Stimulated activated CD8-positive, alpha-beta memory T cell treated with anti-CD3 and anti-CD28 coated beads, Interleukin-15, amount 100 ng/mL, for 4 hours (primary cell): ENCODE data around the gene ENPEP.

Source experiments
- DNase-seq, 2 donors: peaks; one replicate each; pipeline ENCODE4 v3.0.0-alpha.2; 2020; ENCODE audit warnings: low read depth in 2 of 2

The ENPEP gene

DNA sequence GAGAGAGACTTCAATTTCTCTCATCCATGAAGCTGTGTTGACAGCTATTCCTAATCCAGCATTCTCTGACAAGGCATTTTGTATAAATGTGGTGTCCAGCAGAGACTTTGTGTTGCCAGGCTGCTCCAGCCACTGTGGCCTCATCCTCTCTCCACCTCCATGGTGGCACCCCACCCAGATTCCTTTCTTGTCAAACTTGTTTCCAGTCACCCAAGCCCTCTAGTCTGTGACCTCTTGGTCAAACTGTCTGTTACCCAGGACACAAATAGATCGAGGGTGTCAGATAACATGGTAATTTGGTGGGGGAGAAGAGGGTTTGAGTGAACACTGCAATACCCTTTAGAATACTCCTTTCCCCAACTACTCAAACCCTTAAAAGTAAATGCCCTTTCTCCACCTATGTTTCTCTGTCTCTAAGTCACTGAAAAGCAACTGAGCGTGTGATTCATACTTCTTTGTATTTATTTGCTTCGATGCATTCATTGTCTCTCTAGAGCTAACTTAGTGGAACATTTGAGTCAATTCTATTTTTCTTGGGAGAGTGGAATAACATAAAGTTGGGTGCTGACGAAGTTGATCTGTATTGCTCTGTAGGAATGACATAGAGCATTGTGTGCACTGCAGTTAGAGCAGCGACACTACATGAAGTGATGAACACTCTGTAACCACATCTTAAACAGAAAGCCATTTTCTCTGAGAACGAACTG lies 133.2 kb downstream of the ENPEP start:
- no peak for DNase-seq

DNA sequence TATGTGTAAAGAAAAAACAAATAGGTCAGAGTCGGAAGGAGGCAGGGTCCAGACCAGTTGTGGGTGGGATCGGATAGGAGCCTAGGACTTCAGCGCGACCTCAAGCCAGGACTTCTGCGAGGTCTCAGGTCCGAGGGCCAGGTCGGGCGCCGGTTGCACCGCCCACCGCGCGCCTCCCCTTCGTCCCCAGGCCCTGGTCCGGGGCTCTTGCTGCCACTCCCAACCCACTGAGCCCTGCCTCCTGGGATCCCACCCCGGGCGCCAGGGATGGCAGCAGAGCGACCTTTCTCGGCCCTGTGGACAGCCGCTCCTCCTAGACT lies 134.6 kb downstream of the ENPEP start:
- DNase-seq = no peak

DNA sequence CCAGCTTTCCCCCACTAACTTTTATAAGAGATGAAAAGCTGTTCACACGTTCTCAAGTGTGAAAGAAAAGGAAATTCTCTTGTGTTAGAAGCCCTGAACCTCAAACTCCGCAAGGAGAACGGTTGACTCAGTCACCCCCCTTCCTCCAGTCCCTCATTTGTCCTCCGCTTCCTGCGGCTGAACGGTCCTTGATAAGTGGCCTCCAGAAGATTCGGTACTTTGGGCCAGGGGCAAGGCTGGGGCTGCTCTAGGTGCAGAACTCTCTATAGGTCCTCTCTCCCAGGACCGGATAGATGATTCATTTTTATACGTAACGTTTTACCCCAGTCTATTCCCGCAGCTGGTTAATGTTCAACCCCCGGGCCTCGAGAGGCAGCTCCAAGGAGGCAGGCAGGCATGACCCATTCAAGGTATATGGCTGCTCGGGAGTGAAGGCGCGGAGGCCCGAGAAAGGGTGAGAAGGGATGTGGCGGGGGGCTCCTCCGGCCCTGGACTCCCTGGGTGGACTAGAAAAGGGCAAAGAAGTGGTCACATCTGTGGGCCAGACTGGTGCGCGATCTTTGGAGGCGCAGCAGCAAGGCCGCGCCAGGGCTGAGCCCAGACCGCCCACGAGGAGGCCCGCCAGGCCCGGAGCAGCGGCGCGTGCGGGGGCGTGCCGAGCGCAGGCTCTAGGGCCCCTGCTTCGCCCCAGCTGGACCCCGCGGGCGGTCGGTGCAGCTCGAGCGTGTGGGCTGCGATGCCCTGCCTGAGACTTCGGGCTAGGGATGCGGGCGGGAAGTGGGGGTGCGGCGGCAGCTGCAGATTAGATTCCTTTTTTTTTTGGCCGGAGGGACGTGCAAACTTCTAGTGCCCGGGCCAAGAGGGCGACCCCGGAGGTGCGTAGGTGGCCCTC lies 135.2 kb downstream of the ENPEP start:
- no peak for DNase-seq

DNA sequence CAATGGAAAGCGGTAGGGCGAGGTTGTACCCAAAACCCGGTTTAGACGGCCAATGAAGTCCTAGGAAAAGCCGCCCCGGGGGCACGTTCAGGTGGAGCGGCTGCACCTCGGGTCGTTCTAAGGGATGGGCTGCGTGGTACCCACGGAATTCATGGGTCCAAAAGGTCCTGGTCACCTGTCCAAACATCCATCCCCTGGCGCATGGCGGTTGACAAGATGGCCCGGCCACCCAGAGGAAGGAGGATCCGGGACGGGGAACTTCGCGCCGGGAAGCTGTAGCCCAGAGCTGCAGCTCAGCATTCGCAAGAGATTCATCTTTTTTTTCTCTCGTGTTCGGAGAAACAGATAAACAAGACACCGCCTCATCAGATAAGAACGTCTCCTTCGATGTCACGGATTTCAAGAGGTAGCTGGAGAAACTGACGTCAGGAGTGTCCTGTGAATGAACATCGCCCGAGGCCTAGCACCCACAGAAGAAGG lies 136.1 kb downstream of the ENPEP start:
- DNase-seq = no peak

DNA sequence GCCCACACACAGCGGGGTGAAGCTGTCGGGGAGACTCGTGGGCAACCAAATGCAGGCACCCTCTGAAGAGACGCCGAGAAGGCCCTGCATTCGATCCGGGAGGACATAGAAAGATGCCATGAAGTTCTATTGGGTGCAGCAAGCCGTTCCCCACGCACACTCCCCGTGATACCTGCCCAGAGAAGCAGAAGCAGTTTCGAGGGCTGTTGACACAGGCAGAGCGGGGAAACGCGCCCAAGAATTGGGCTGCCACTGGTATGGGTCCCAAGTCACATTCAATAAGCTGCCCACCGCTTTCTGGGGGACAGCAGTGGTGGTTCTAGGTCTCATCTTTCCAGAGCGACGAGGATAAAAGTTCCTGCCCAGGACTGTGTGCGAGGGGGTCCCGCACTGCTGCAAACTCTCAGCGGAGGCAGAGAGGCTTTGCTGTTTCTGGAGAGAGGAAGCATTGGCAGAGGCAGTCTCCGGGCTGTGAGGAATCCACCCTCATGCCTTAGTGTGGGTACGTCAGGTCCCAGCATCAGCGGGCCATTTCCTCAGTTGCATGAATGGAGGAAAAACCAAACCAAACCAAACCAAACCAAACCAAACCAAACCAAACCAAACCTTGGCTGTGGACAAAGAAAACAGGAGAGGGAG lies 136.8 kb downstream of the ENPEP start:
- DNase-seq = no peak

DNA sequence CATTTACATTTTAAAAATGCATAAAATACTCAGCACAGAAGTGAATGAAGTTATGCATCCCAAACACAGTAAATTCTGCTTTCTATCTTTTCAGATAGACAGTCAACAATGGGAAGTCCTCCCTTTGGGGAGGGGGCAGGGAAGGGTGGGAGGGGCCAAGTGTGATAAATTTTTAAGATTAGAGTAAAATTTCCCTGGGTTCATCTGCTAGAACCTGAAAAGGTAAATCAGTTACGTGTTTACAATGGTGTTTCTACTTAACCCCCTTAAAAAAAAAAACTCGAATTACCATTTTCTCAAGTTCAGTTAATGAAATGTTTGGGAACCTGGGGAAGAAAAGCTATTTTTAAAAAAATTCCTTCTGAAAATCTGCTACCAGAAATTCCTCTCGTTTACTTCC lies 137.8 kb downstream of the ENPEP start:
- DNase-seq = no peak

DNA sequence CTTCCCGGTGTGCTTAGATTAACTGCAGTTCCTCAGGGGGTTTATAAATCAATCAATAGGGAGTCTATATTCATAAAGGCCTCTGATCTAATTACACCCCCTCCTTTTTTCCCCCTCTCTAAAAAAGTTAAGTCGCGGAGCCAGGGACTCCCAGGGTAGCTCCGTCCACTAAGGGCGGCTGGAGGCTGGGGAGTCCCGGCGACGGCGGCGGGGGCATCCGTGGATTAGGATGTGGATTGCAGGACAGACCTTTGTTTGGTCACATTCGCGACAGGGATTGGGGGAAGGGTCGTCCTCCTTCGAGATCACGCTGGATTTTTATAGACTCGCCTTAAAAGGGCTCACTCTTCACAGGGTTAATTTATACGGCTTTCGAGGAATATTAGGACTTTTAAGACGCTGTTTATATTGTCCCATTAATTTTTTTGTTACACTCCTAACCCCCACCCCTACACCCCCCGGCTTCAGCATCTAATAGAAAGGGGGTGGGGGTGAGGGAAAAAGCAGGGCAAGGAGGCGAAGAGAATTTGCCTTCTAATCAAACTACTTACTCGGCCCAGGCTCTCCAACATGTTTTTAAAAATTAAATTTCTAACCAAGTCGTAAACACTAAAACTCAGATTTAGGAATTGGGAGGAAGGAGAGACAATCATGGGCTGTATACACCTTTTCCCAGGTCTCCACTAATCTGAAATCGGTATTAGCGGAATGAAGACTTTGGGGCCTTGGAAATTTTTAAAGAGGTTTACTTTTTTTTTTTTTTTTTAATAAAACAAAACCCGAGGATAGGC lies 138.4 kb downstream of the ENPEP start:
- DNase-seq = no peak
